ENCODE measurements around the gene PPP1CC. TPM values are rescaled to one million over a fixed set of nuclear protein-coding genes. Genes with fewer than 3 reads are reported as not detected.

Gene PPP1CC
- total RNA-seq, 1 experiment from 2014 or later: 213 TPM

- CTCF ChIA-PET: interaction anchor here (1.2 kb wide), 1 partner anchor 17 kb away, joined by 3 read pairs; no protein-coding TSS in a partner anchor
- no peaks in the 10 kb centered on the region for H3K36me3 Mint-ChIP-seq (ENCODE audit: insufficient read depth, unreplicated experiment)
- TF ChIP-seq, protein P1, sequence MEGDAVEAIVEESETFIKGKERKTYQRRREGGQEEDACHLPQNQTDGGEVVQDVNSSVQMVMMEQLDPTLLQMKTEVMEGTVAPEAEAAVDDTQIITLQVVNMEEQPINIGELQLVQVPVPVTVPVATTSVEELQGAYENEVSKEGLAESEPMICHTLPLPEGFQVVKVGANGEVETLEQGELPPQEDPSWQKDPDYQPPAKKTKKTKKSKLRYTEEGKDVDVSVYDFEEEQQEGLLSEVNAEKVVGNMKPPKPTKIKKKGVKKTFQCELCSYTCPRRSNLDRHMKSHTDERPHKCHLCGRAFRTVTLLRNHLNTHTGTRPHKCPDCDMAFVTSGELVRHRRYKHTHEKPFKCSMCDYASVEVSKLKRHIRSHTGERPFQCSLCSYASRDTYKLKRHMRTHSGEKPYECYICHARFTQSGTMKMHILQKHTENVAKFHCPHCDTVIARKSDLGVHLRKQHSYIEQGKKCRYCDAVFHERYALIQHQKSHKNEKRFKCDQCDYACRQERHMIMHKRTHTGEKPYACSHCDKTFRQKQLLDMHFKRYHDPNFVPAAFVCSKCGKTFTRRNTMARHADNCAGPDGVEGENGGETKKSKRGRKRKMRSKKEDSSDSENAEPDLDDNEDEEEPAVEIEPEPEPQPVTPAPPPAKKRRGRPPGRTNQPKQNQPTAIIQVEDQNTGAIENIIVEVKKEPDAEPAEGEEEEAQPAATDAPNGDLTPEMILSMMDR (IDR thresholded peaks at IDR 0.05; ENCODE audit: unreplicated experiment): no peak
- H3K27ac Mint-ChIP-seq (ENCODE audit: unreplicated experiment): no peak overlapping the region
- intact Hi-C loops (cut with micrococcal nuclease; ENCODE audit: unreplicated experiment): no loop called here
- H3K9me3 Mint-ChIP-seq (ENCODE audit: low read depth, unreplicated experiment): no peaks in the 10 kb centered on the region
- DNase-seq: no peak
- BruUV-seq (replicated peaks): no TSS peak
- H3K4me1 Mint-ChIP-seq (ENCODE audit: low read depth, unreplicated experiment): peaks cover 7% of the 10 kb centered on the region
- H3K27me3 Mint-ChIP-seq (ENCODE audit: unreplicated experiment): no peaks in the 10 kb centered on the region
- H3K4me3 Mint-ChIP-seq (ENCODE audit: low read depth, unreplicated experiment): no peak overlapping the region
These were observed 13.9 kb upstream of the PPP1CC start for GRCh38 chr12:110756611-110757010.

DNA sequence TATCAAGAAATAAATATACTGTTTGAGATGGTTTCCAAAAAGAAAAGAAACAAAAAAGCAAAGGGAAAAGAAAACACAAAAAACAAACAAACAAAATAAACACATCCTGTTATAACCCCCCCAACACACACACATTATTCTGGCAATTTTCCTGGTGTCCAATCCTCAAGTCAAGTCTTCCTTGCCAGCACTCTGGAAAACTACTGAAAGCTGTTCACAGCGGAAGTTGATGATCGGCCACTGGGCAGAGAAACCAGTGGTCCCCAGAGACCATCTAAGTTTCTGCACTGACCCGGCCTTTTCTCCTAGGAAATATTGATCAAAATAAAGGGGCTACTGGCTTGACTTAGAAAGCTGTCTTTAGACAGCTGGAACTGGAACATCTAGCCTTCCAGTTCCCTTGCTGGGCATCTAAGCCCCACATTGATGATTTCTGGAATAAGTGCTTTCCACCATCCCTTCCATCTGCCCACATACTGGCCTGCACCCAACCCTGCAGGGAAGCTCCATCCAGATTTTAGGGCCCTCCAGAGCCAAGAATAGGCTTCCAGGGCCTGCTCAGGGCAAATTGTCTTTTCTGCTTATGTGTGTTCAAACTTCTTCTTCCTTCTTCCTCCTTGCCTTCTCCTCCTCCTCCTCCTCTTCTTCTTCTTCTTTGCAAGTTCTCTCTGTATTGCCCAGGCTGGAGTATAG, 11.6 kb upstream of the PPP1CC start:
- H3K4me1 Mint-ChIP-seq (ENCODE audit: low read depth, unreplicated experiment): no peaks in the 10 kb centered on the region
- BruUV-seq (replicated peaks): no TSS peak
- TF ChIP-seq, protein P1 (IDR thresholded peaks at IDR 0.05; ENCODE audit: unreplicated experiment): no peak
- intact Hi-C loops (cut with micrococcal nuclease; ENCODE audit: unreplicated experiment): no loop called here
- H3K36me3 Mint-ChIP-seq (ENCODE audit: insufficient read depth, unreplicated experiment): no peaks in the 10 kb centered on the region
- DNase-seq: no peak
- CTCF ChIA-PET: no interaction called here
- H3K4me3 Mint-ChIP-seq (ENCODE audit: low read depth, unreplicated experiment): no peak overlapping the region
- H3K9me3 Mint-ChIP-seq (ENCODE audit: low read depth, unreplicated experiment): no peaks in the 10 kb centered on the region
- H3K27me3 Mint-ChIP-seq (ENCODE audit: unreplicated experiment): no peaks in the 10 kb centered on the region
- H3K27ac Mint-ChIP-seq (ENCODE audit: unreplicated experiment): no peak overlapping the region

- no peak for DNase-seq
- TF ChIP-seq, protein P1 (IDR thresholded peaks at IDR 0.05; ENCODE audit: unreplicated experiment): no peak
- Mint-ChIP-seq H3K9me3 (ENCODE audit: low read depth, unreplicated experiment) (no peaks in the 10 kb centered on the region), H3K27ac (ENCODE audit: unreplicated experiment) (no peak overlapping the region), H3K36me3 (ENCODE audit: insufficient read depth, unreplicated experiment) (no peaks in the 10 kb centered on the region), H3K27me3 (ENCODE audit: unreplicated experiment) (no peaks in the 10 kb centered on the region), H3K4me1 (ENCODE audit: low read depth, unreplicated experiment) (no peaks in the 10 kb centered on the region), H3K4me3 (ENCODE audit: low read depth, unreplicated experiment) (no peak overlapping the region)
- CTCF ChIA-PET: no interaction called here
- intact Hi-C loops (cut with micrococcal nuclease; ENCODE audit: unreplicated experiment): no loop called here
- BruUV-seq (replicated peaks): no TSS peak
These were observed 8.2 kb upstream of the PPP1CC start for GRCh38 chr12:110750784-110751461.

- H3K36me3 Mint-ChIP-seq (ENCODE audit: insufficient read depth, unreplicated experiment): peaks cover 27% of the 10 kb centered on the region
- H3K4me3 Mint-ChIP-seq (ENCODE audit: low read depth, unreplicated experiment): no peak overlapping the region
- CTCF ChIA-PET: interaction anchor here (0.6 to 0.8 kb wide), 2 partner anchors 32 to 661 kb away, joined by 3 read pairs; no protein-coding TSS in a partner anchor
- DNase-seq: no peak
- H3K27me3 Mint-ChIP-seq (ENCODE audit: unreplicated experiment): no peaks in the 10 kb centered on the region
- H3K9me3 Mint-ChIP-seq (ENCODE audit: low read depth, unreplicated experiment): no peaks in the 10 kb centered on the region
- peaks cover 28% of the 10 kb centered on the region for H3K4me1 Mint-ChIP-seq (ENCODE audit: low read depth, unreplicated experiment)
- intact Hi-C loops (cut with micrococcal nuclease; ENCODE audit: unreplicated experiment): no loop called here
- H3K27ac Mint-ChIP-seq (ENCODE audit: unreplicated experiment): no peak overlapping the region
- TF ChIP-seq, protein P1 (IDR thresholded peaks at IDR 0.05; ENCODE audit: unreplicated experiment): no peak
- no TSS peak for BruUV-seq (replicated peaks)
These were observed 3.9 kb upstream of the PPP1CC start for GRCh38 chr12:110746550-110746949.

Measured in Calu3 (cell line).